WTC11 (cell line): ENCODE data around the gene A2ML1. TPM values are rescaled to one million over a fixed set of nuclear protein-coding genes. Genes with fewer than 3 reads are reported as not detected.

Experiments used
- ATAC-seq: fragments of 200-7000 bp; cut with Tn5 transposase; 2 replicates; pipeline ENCODE4 v1.10.0; 2021; ENCODE audit warnings: mild to moderate bottlenecking, moderate library complexity
- CTCF ChIA-PET: fragments of 300-600 bp; sonication (Branson Sonifier 250); formaldehyde crosslinking; loops from one replicate; lab custom pipeline; 2021; ENCODE audit warnings: antibody characterized with exemption; lab: Charles Lee
- POLR2A ChIA-PET: fragments of 350-600 bp; sonication (Branson Sonifier 250); formaldehyde crosslinking; loops from one replicate; lab custom pipeline; 2021; ENCODE audit warnings: antibody characterized with exemption; lab: Charles Lee
- DNase-seq: peaks from one replicate; pipeline ENCODE4 v3.0.0; 2021; ENCODE audit warnings: low spot score
- H3K27ac Mint-ChIP-seq: 2 replicates; pipeline ENCODE4 v1.8.0; 2021; ENCODE audit warnings: mixed read lengths
- H3K27me3 Mint-ChIP-seq: 2 replicates; pipeline ENCODE4 v1.8.0; 2021; ENCODE audit warnings: low read depth, mild to moderate bottlenecking, moderate library complexity, mixed read lengths
- H3K36me3 Mint-ChIP-seq: 2 replicates; pipeline ENCODE4 v1.8.0; 2021; ENCODE audit warnings: mixed read lengths
- H3K4me1 Mint-ChIP-seq: 2 replicates; pipeline ENCODE4 v1.8.0; 2022; ENCODE audit warnings: mixed read lengths
- H3K4me3 Mint-ChIP-seq: 2 replicates; pipeline ENCODE4 v1.8.0; 2021; ENCODE audit warnings: mild to moderate bottlenecking, moderate library complexity, mixed read lengths
- H3K9me3 Mint-ChIP-seq: 2 replicates; pipeline ENCODE4 v1.8.0; 2021; ENCODE audit warnings: mixed read lengths
- ATF1 ChIP-seq: sonication (generic); formaldehyde crosslinking; IDR thresholded peaks from 2 replicates; pipeline ENCODE4 v1.8.1; 2023; ENCODE audit warnings: mild to moderate bottlenecking, moderate library complexity, missing genetic modification reagents
- ATF2 ChIP-seq: sonication (generic); formaldehyde crosslinking; IDR thresholded peaks from 2 replicates; pipeline ENCODE4 v1.8.1; 2022; ENCODE audit warnings: low read depth, missing genetic modification reagents, borderline replicate concordance
- CREM ChIP-seq: sonication (generic); formaldehyde crosslinking; IDR thresholded peaks from 2 replicates; pipeline ENCODE4 v1.8.1; 2022; ENCODE audit warnings: mild to moderate bottlenecking, missing genetic modification reagents, moderate library complexity
- GRHL2 ChIP-seq: fragments of 250-450 bp; sonication (Bioruptor Pico); IDR thresholded peaks from 2 replicates; pipeline ENCODE4 v1.8.0; 2022; ENCODE audit warnings: mild to moderate bottlenecking, moderate library complexity; ENCODE audit not compliant: insufficient replicate concordance, severe bottlenecking
- JUN ChIP-seq: sonication (generic); formaldehyde crosslinking; IDR thresholded peaks from 2 replicates; pipeline ENCODE4 v1.8.0; 2023; ENCODE audit warnings: mild to moderate bottlenecking, missing genetic modification reagents
- NFE2L1 ChIP-seq: sonication (generic); formaldehyde crosslinking; IDR thresholded peaks from 2 replicates; pipeline ENCODE4 v1.8.1; 2023; ENCODE audit warnings: missing genetic modification reagents
- NR3C1 ChIP-seq: sonication (generic); formaldehyde crosslinking; conservative IDR thresholded peaks from 2 replicates; pipeline ENCODE4 v1.8.1; 2023; ENCODE audit warnings: low read depth, mild to moderate bottlenecking, missing genetic modification reagents
- PRRX2 ChIP-seq: fragments of 250-450 bp; sonication (Bioruptor Pico); IDR thresholded peaks from 2 replicates; pipeline ENCODE4 v1.8.0; 2021; ENCODE audit warnings: mild to moderate bottlenecking
- RORB ChIP-seq: fragments of 250-450 bp; sonication (Bioruptor Pico); IDR thresholded peaks from 2 replicates; pipeline ENCODE4 v1.9.0; 2021; ENCODE audit warnings: mild to moderate bottlenecking
- SMAD3 ChIP-seq: sonication (generic); formaldehyde crosslinking; IDR thresholded peaks from 2 replicates; pipeline ENCODE4 v1.8.0; 2022; ENCODE audit warnings: missing genetic modification reagents, mild to moderate bottlenecking, borderline replicate concordance
- SMAD4 ChIP-seq: sonication (generic); formaldehyde crosslinking; IDR thresholded peaks from 2 replicates; pipeline ENCODE4 v1.8.0; 2022; ENCODE audit warnings: mild to moderate bottlenecking, missing genetic modification reagents
- SOX15 ChIP-seq: fragments of 250-450 bp; sonication (Bioruptor Pico); IDR thresholded peaks from 2 replicates; pipeline ENCODE4 v1.9.0; 2021; ENCODE audit warnings: mild to moderate bottlenecking
- SP1 ChIP-seq: sonication (generic); formaldehyde crosslinking; conservative IDR thresholded peaks from 2 replicates; pipeline ENCODE4 v1.8.1; 2022; ENCODE audit warnings: missing genetic modification reagents
- TCF7 ChIP-seq: sonication (generic); formaldehyde crosslinking; IDR thresholded peaks from 2 replicates; pipeline ENCODE4 v1.8.0; 2022; ENCODE audit warnings: mild to moderate bottlenecking, low read depth, missing genetic modification reagents, moderate library complexity
- TEAD1 ChIP-seq: sonication (generic); formaldehyde crosslinking; IDR thresholded peaks from 2 replicates; pipeline ENCODE4 v1.8.0; 2022; ENCODE audit warnings: mild to moderate bottlenecking, missing genetic modification reagents
- TEAD4 ChIP-seq: sonication (generic); formaldehyde crosslinking; IDR thresholded peaks from 2 replicates; pipeline ENCODE4 v1.8.0; 2022; ENCODE audit warnings: mild to moderate bottlenecking, missing genetic modification reagents
- ZNF121 ChIP-seq: sonication (generic); formaldehyde crosslinking; IDR thresholded peaks from 2 replicates; pipeline ENCODE4 v1.8.0; 2023; ENCODE audit warnings: missing genetic modification reagents
- ZNF416 ChIP-seq: fragments of 250-450 bp; sonication (Bioruptor Pico); IDR thresholded peaks from 2 replicates; pipeline ENCODE4 v1.9.0; 2021; ENCODE audit warnings: mild to moderate bottlenecking, inconsistent platforms
- total RNA-seq: library from RNA; stranded (reverse); gene quantifications from 3 replicates; pipeline ENCODE4 v1.2.3, GENCODE V29; 2021
- TF ChIP-seq, protein P1 (sequence below): fragments of 250-450 bp; sonication (Bioruptor Pico); IDR thresholded peaks from 2 replicates; pipeline ENCODE4 v1.8.0; 2021; ENCODE audit warnings: mild to moderate bottlenecking
- TF ChIP-seq, protein P2 (sequence below): fragments of 250-450 bp; sonication (Bioruptor Pico); IDR thresholded peaks from 2 replicates; pipeline ENCODE4 v2.1.2; 2022; ENCODE audit warnings: mild to moderate bottlenecking, moderate library complexity
- TF ChIP-seq, protein P3 (sequence below): sonication (generic); formaldehyde crosslinking; conservative IDR thresholded peaks from 2 replicates; pipeline ENCODE4 v1.8.1; 2022; ENCODE audit warnings: mild to moderate bottlenecking, missing genetic modification reagents
- TF ChIP-seq, protein P4 (sequence below): sonication (generic); formaldehyde crosslinking; IDR thresholded peaks from 2 replicates; pipeline ENCODE4 v1.8.1; 2022; ENCODE audit warnings: mild to moderate bottlenecking, moderate library complexity, missing genetic modification reagents
- TF ChIP-seq, protein P5 (sequence below): sonication (generic); formaldehyde crosslinking; IDR thresholded peaks from 2 replicates; pipeline ENCODE4 v1.8.1; 2023; ENCODE audit warnings: mild to moderate bottlenecking, missing genetic modification reagents, moderate library complexity

The A2ML1 gene
- total RNA-seq, 1 experiment from 2014 or later, result 10.5 TPM

- peaks cover 48% of the 10 kb centered on the region for H3K36me3 Mint-ChIP-seq
- peaks cover 9% of the 10 kb centered on the region for H3K4me1 Mint-ChIP-seq
- H3K9me3 Mint-ChIP-seq, result no peaks in the 10 kb centered on the region
- no peaks in the 10 kb centered on the region; the same call in 1 of the 2 replicates for H3K27me3 Mint-ChIP-seq
- no peak for ATAC-seq
- ChIA-PET CTCF (interaction anchor here (0.6 to 1.8 kb wide), 4 partner anchors 7 to 297 kb away, joined by 3 to 10 read pairs (median 4); no protein-coding TSS in a partner anchor), POLR2A (no interaction called here)
- H3K27ac Mint-ChIP-seq, result peak overlapping the region; percentile 12; the same call in 1 of the 2 replicates
- TF ChIP-seq SOX15 (CRISPR knock-in tag) (no peak), TEAD4 (CRISPR knock-in tag) (no peak), TEAD1 (CRISPR knock-in tag) (no peak), ATF2 (CRISPR knock-in tag) (no peak), SMAD4 (CRISPR knock-in tag) (no peak), NR3C1 (CRISPR knock-in tag) (no peak), ATF1 (no peak), SMAD3 (CRISPR knock-in tag) (no peak), SP1 (CRISPR knock-in tag) (no peak), PRRX2 (CRISPR knock-in tag) (no peak)
- TF ChIP-seq, protein P1, sequence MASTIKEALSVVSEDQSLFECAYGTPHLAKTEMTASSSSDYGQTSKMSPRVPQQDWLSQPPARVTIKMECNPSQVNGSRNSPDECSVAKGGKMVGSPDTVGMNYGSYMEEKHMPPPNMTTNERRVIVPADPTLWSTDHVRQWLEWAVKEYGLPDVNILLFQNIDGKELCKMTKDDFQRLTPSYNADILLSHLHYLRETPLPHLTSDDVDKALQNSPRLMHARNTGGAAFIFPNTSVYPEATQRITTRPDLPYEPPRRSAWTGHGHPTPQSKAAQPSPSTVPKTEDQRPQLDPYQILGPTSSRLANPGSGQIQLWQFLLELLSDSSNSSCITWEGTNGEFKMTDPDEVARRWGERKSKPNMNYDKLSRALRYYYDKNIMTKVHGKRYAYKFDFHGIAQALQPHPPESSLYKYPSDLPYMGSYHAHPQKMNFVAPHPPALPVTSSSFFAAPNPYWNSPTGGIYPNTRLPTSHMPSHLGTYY (CRISPR knock-in tag), result no peak
- TF ChIP-seq, protein P2, sequence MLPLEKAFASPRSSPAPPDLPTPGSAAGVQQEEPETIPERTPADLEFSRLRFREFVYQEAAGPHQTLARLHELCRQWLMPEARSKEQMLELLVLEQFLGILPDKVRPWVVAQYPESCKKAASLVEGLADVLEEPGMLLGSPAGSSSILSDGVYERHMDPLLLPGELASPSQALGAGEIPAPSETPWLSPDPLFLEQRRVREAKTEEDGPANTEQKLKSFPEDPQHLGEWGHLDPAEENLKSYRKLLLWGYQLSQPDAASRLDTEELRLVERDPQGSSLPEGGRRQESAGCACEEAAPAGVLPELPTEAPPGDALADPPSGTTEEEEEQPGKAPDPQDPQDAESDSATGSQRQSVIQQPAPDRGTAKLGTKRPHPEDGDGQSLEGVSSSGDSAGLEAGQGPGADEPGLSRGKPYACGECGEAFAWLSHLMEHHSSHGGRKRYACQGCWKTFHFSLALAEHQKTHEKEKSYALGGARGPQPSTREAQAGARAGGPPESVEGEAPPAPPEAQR (CRISPR knock-in tag), result no peak
- TF ChIP-seq, protein P3, sequence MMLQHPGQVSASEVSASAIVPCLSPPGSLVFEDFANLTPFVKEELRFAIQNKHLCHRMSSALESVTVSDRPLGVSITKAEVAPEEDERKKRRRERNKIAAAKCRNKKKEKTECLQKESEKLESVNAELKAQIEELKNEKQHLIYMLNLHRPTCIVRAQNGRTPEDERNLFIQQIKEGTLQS (CRISPR knock-in tag), result no peak
- TF ChIP-seq, protein P4, sequence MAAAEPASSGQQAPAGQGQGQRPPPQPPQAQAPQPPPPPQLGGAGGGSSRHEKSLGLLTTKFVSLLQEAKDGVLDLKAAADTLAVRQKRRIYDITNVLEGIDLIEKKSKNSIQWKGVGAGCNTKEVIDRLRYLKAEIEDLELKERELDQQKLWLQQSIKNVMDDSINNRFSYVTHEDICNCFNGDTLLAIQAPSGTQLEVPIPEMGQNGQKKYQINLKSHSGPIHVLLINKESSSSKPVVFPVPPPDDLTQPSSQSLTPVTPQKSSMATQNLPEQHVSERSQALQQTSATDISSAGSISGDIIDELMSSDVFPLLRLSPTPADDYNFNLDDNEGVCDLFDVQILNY (CRISPR knock-in tag), result no peak
- TF ChIP-seq, all 79 proteins: peak for 0
- no peak overlapping the region for H3K4me3 Mint-ChIP-seq
- no peak for DNase-seq
Measured at GRCh38 chr12:8840938-8841633, 18.7 kb downstream of the A2ML1 start.

GRCh38 chr12:8841778-8842177, 19.4 kb downstream of the A2ML1 start:
- TF ChIP-seq JUN (CRISPR knock-in tag) (no peak), NFE2L1 (CRISPR knock-in tag) (no peak), ATF2 (CRISPR knock-in tag) (no peak), SP1 (CRISPR knock-in tag) (no peak), GRHL2 (no peak), ZNF416 (CRISPR knock-in tag) (no peak), TCF7 (CRISPR knock-in tag) (no peak), TEAD1 (CRISPR knock-in tag) (no peak), RORB (no peak), CREM (no peak), ZNF121 (no peak)
- TF ChIP-seq, protein P5, sequence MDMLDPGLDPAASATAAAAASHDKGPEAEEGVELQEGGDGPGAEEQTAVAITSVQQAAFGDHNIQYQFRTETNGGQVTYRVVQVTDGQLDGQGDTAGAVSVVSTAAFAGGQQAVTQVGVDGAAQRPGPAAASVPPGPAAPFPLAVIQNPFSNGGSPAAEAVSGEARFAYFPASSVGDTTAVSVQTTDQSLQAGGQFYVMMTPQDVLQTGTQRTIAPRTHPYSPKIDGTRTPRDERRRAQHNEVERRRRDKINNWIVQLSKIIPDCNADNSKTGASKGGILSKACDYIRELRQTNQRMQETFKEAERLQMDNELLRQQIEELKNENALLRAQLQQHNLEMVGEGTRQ (CRISPR knock-in tag), result no peak
- ATAC-seq (no peak), DNase-seq (no peak)
- H3K9me3 Mint-ChIP-seq, result no peaks in the 10 kb centered on the region
- CTCF ChIA-PET, result interaction anchor here (0.6 to 1.8 kb wide), 4 partner anchors 8 to 298 kb away, joined by 3 to 10 read pairs (median 4); no protein-coding TSS in a partner anchor
- no peak overlapping the region; the same call in 1 of the 2 replicates for H3K27ac Mint-ChIP-seq
- no peak overlapping the region for H3K4me3 Mint-ChIP-seq
- H3K27me3 Mint-ChIP-seq, result no peaks in the 10 kb centered on the region; the same call in 1 of the 2 replicates
- POLR2A ChIA-PET, result interaction anchor here (0.7 to 0.8 kb wide), 2 partner anchors 19 to 97 kb away, joined by 3 read pairs; no protein-coding TSS in a partner anchor
- peaks cover 8% of the 10 kb centered on the region; the same call in 1 of the 2 replicates for H3K4me1 Mint-ChIP-seq
- peaks cover 48% of the 10 kb centered on the region for H3K36me3 Mint-ChIP-seq
